Adrenal gland (tissue), 12 donors: Measurements from ENCODE around the gene PKIB. TPM values are rescaled to one million over a fixed set of nuclear protein-coding genes. Genes with fewer than 3 reads are reported as not detected.

ENCODE experiments used
- DNase-seq, 7 donors: peaks; one replicate each; pipeline ENCODE4 v3.0.0-alpha.2; 2019 to 2020
- H3K27ac ChIP-seq, 5 donors: fragments of 200-600 bp; sonication (generic) in 4 of 5; 1 replicate in 3 of 5; 2 replicates in 2 of 5; pipeline versions ENCODE4 v1.5.1 to v1.8.0; 2016 to 2020; ENCODE audit warnings: mild to moderate bottlenecking in 1 of 5
- H3K27me3 ChIP-seq: fragments of 200-600 bp; 2 replicates; pipeline ENCODE4 v1.8.0; 2021
- H3K36me3 ChIP-seq, 2 donors: fragments of 200-600 bp; replicated peaks in 1 of 2; 1 replicate in 1 of 2; 2 replicates in 1 of 2; pipeline versions ENCODE4 v1.5.1 to v1.8.0; 2018 to 2022
- H3K4me1 ChIP-seq, 2 donors: fragments of 200-600 bp; replicated peaks in 1 of 2; 1 replicate in 1 of 2; 2 replicates in 1 of 2; pipeline versions ENCODE4 v1.5.1 to v1.8.0; 2018 to 2021
- H3K4me3 ChIP-seq, 4 donors: fragments of 200-600 bp; sonication (generic) in 3 of 4; one replicate each; pipeline ENCODE4 v1.5.1; 2016 to 2018
- H3K9me3 ChIP-seq, 3 donors: fragments of 200-600 bp; sonication (generic) in 1 of 3; replicated peaks in 1 of 3; 1 replicate in 2 of 3; 2 replicates in 1 of 3; pipeline versions ENCODE4 v1.5.1 to v1.8.0; 2016 to 2021
- POLR2A ChIP-seq, 2 donors: fragments of 450-650 bp; IDR thresholded peaks; one replicate each; pipeline ENCODE4 v1.6.1; 2017; ENCODE audit warnings: antibody characterized with exemption in 2 of 2, mild to moderate bottlenecking in 2 of 2, moderate library complexity in 1 of 2
- WGBS, 4 donors: extraction: QIAGEN DNeasy Blood & Tissue Kit in 2 of 4; methylation state at CpG; one replicate each; pipeline versions ENCODE4 v1.1.5 to v1.1.7; 2013 to 2017; 5-methylcytosine and 5-hydroxymethylcytosine counted together
- intact Hi-C, 2 donors: fragments of 100-400 bp; cut with DNase I; formaldehyde crosslinking; loops; one replicate each; pipeline versions ENCODE4 v1.14.1 to v1.15.0; 2022 to 2023
- polyA plus RNA-seq, 3 donors: library from polyadenylated mRNA; stranded (reverse); fragments of 200-250 nt in 2 of 3; fragments of 350-450 nt in 1 of 3; fragmentation: Illumina TruSeq in 1 of 3; extraction: RNeasy Lipid Tissue Mini Kit (QIAGEN cat#74804) in 1 of 3; gene quantifications; one replicate each; pipeline ENCODE4 v1.2.3, GENCODE V29; 2013 to 2014
- total RNA-seq, 9 donors: library from RNA; depleted of rRNA in 4 of 9; stranded (reverse); fragments of >200 nt in 4 of 9; fragments of 120-200 nt in 1 of 9; fragmentation: NEBNext Ultra II Directional in 1 of 9; extraction: Animal tissue kit (Norgen Biotek cat#: 25700) in 1 of 9; gene quantifications; one replicate each; pipeline versions ENCODE4 v1.1.0 to v1.2.4, GENCODE V29; 2013 to 2023
- TF ChIP-seq, protein P1 (sequence below), 6 experiments: fragments of 450-650 bp in 4 of 6; fragments of 200-600 bp in 2 of 6; sonication (generic) in 1 of 6; IDR thresholded peaks; 1 replicate in 5 of 6; 2 replicates in 1 of 6; pipeline versions ENCODE4 v1.5.1 to v1.8.0; 2016 to 2021; ENCODE audit warnings: antibody characterized with exemption in 6 of 6, mild to moderate bottlenecking in 2 of 6, moderate library complexity in 1 of 6
- donor health status: healthy with polysubstance abuse.
- donor health status: Bipolar disorder and iron deficiency.
- donor health status: DM: yes; HTN: yes; CAD: no.
- donor health status: DM: no; HTN: no; CAD: no.
- donor health status: DM: no; HTN: no; CAD: no.
- donor health status: DM: yes; HTN: yes; CAD: no.

PKIB gene
- total and polyA plus RNA-seq, 12 donors, result 0.48 to 6.2 (median 2.5) TPM

GRCh38 chr6:122669418-122669817 lies 59.2 kb downstream of the PKIB start:
- no peak for TF ChIP-seq POLR2A (IDR thresholded peaks at IDR 0.05)
- TF ChIP-seq, protein P1, sequence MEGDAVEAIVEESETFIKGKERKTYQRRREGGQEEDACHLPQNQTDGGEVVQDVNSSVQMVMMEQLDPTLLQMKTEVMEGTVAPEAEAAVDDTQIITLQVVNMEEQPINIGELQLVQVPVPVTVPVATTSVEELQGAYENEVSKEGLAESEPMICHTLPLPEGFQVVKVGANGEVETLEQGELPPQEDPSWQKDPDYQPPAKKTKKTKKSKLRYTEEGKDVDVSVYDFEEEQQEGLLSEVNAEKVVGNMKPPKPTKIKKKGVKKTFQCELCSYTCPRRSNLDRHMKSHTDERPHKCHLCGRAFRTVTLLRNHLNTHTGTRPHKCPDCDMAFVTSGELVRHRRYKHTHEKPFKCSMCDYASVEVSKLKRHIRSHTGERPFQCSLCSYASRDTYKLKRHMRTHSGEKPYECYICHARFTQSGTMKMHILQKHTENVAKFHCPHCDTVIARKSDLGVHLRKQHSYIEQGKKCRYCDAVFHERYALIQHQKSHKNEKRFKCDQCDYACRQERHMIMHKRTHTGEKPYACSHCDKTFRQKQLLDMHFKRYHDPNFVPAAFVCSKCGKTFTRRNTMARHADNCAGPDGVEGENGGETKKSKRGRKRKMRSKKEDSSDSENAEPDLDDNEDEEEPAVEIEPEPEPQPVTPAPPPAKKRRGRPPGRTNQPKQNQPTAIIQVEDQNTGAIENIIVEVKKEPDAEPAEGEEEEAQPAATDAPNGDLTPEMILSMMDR (IDR thresholded peaks at IDR 0.05), result no peak
- no peaks in the 10 kb centered on the region for H3K9me3 ChIP-seq
- intact Hi-C loops, result no loop called here
- 33 to 51% (median 38%) methylated on average over 2 of the region's 2 CpGs for WGBS, 4 donors
- no peaks in the 10 kb centered on the region for H3K4me1 ChIP-seq
- no peak overlapping the region for H3K4me3 ChIP-seq
- no peak overlapping the region for H3K27ac ChIP-seq
- H3K27me3 ChIP-seq, result no peaks in the 10 kb centered on the region
- no peaks in the 10 kb centered on the region for H3K36me3 ChIP-seq
- no peak for DNase-seq

DNA sequence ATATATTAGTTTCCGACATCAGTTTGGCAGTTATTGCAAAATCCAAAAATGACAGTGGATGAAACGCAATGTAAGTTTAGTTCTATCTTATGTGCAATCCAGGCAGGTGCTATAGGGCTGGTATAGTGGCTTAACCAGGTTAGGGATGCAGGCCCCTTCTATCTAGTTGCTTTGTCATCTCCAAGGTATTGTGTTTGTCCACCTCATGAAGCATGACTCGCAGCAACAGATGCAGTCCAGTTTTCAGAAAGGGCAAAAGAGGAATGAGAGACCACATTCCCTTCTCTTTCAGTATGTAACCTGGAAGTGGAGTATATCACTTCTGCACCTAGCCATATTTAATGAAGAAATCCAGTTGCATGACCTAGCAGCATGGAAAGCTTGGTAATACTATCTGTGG lies 59.7 kb downstream of the PKIB start:
- WGBS, 4 donors, result 75 to 94% (median 84%) methylated on average over 3 of the region's 3 CpGs
- Histone ChIP-seq H3K36me3 (no peaks in the 10 kb centered on the region), H3K4me3 (no peak overlapping the region), H3K27me3 (no peaks in the 10 kb centered on the region), H3K9me3 (no peaks in the 10 kb centered on the region), H3K4me1 (no peaks in the 10 kb centered on the region), H3K27ac (no peak overlapping the region)
- no peak for DNase-seq
- intact Hi-C loops, result no loop called here
- TF ChIP-seq, protein P1 (IDR thresholded peaks at IDR 0.05), result no peak
- no peak for TF ChIP-seq POLR2A (IDR thresholded peaks at IDR 0.05)

- Histone ChIP-seq H3K27me3 (no peaks in the 10 kb centered on the region), H3K27ac (no peak overlapping the region), H3K36me3 (no peaks in the 10 kb centered on the region), H3K4me1 (no peaks in the 10 kb centered on the region), H3K4me3 (no peak overlapping the region), H3K9me3 (no peaks in the 10 kb centered on the region)
- DNase-seq, result no peak
- 41 to 61% (median 48%) methylated on average over 2 of the region's 2 CpGs for WGBS, 4 donors
- intact Hi-C loops, result no loop called here
- no peak for TF ChIP-seq POLR2A (IDR thresholded peaks at IDR 0.05)
- TF ChIP-seq, protein P1 (IDR thresholded peaks at IDR 0.05), result no peak
Measured at GRCh38 chr6:122671251-122671650, 61.0 kb downstream of the PKIB start.

GRCh38 chr6:122673343-122673961 lies 63.2 kb downstream of the PKIB start:
- Histone ChIP-seq H3K4me3 (no peak overlapping the region), H3K27me3 (no peaks in the 10 kb centered on the region), H3K9me3 (no peaks in the 10 kb centered on the region), H3K36me3 (no peaks in the 10 kb centered on the region), H3K27ac (no peak overlapping the region), H3K4me1 (no peaks in the 10 kb centered on the region)
- intact Hi-C loops, result no loop called here
- TF ChIP-seq, protein P1 (IDR thresholded peaks at IDR 0.05), result no peak
- TF ChIP-seq POLR2A (IDR thresholded peaks at IDR 0.05), result no peak
- DNase-seq, result no peak
- WGBS, 4 donors, result 51 to 61% (median 56%) methylated on average over 1 of the region's 1 CpG
